IPS-15b (cell line): ENCODE results near the gene RANGAP1.

ENCODE experiments used
- H3K27me3 ChIP-seq: one replicate; pipeline ENCODE4 v1.6.1; 2013; ENCODE audit warnings: low read length; ENCODE audit not compliant: control insufficient read depth, insufficient read depth
- H3K36me3 ChIP-seq: one replicate; pipeline ENCODE4 v1.6.1; 2013; ENCODE audit warnings: low read length; ENCODE audit not compliant: control insufficient read depth, insufficient read depth
- H3K4me1 ChIP-seq: one replicate; pipeline ENCODE4 v1.6.1; 2013; ENCODE audit warnings: mild to moderate bottlenecking, low read length; ENCODE audit not compliant: control insufficient read depth, insufficient read depth
- H3K4me3 ChIP-seq: one replicate; pipeline ENCODE4 v1.5.1; 2013; ENCODE audit warnings: low read depth, low read length
- H3K9ac ChIP-seq: one replicate; pipeline ENCODE4 v1.6.1; 2013; ENCODE audit warnings: low read depth, mild to moderate bottlenecking, low read length
- H3K9me3 ChIP-seq: one replicate; pipeline ENCODE4 v1.6.1; 2013; ENCODE audit warnings: mild to moderate bottlenecking, low read length; ENCODE audit not compliant: control insufficient read depth, insufficient read depth

RANGAP1 gene

DNA sequence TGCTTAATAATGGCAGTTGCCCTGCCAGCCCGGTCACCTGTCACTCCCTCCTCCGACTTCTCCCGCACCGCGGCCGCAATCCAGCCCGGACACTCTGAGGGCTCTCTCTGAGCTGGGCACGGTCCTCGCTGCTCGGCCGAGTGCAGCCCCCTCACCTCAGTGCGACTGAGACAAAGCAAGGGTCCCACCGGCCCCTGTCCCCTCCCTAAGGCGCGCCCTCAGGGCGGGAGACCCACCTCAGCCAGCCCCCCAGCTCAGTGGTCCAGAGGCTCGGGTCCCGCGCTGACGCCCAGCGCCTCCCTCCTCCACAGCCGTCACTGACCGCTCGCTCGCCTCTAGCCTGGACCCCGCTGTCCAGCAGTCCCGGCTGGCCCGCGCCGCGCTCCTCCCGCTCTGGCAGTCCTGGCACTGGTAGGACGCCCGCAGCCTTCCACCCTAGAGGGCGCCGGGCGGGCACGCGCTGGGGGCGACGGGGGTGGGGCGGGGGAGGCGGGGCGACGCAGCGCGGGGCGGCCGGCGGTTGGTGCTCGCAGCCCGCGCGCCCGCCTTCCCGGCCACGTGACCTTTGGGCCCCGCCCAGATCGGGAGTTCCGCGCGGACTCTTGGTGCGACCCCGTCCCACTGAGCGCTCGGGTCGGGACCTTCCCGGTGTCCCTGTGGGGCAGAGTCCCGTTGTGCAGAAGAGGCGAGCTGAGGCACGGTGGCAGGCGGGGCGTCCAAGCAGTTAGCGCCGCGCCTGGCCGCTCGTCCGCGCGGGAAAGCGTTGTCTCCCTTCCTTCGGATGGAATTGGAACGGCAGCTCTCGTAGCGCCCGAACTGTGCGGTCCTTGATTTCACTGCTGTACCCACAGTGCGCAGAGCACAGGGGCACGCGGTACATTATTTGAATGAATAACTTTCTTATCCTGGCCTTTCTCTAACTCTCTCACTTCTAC is 88.7 kb downstream of the RANGAP1 start:
- H3K27me3 ChIP-seq = peaks cover 33% of the 10 kb centered on the region
- H3K4me1 ChIP-seq = no peaks in the 10 kb centered on the region
- H3K9me3 ChIP-seq = no peaks in the 10 kb centered on the region
- H3K9ac ChIP-seq = no peak overlapping the region
- peak overlapping the region; percentile 87 for H3K4me3 ChIP-seq
- no peaks in the 10 kb centered on the region for H3K36me3 ChIP-seq
